Endodermal cell (in vitro differentiated cells): ENCODE measurements around the gene SLC30A1. TPM values are rescaled to one million over a fixed set of nuclear protein-coding genes. Genes with fewer than 3 reads are reported as not detected.

Source experiments
- DNase-seq: peaks from one replicate; pipeline ENCODE4 v3.0.0-alpha.2; 2017
- H3K27ac ChIP-seq: 2 replicates; pipeline ENCODE4 v1.5.1; 2013; ENCODE audit warnings: mild to moderate bottlenecking, low read depth, low read length, moderate library complexity
- H3K27me3 ChIP-seq: 2 replicates; pipeline ENCODE4 v1.6.1; 2013; ENCODE audit warnings: mild to moderate bottlenecking, low read length, moderate library complexity; ENCODE audit not compliant: insufficient read depth, control insufficient read depth, poor library complexity, severe bottlenecking
- H3K36me3 ChIP-seq: 2 replicates; pipeline ENCODE4 v1.7.0; 2013; ENCODE audit warnings: mild to moderate bottlenecking, low read length, moderate library complexity; ENCODE audit not compliant: control insufficient read depth, insufficient read depth
- H3K4me1 ChIP-seq: one replicate; pipeline ENCODE4 v1.7.0; 2013; ENCODE audit warnings: low read length; ENCODE audit not compliant: control insufficient read depth, insufficient read depth
- H3K4me3 ChIP-seq: 2 replicates; pipeline ENCODE4 v1.5.1; 2013; ENCODE audit warnings: mild to moderate bottlenecking, low read length, moderate library complexity
- H3K9ac ChIP-seq: 2 replicates; pipeline ENCODE4 v1.6.1; 2013; ENCODE audit warnings: mild to moderate bottlenecking, low read length, moderate library complexity; ENCODE audit not compliant: poor library complexity, severe bottlenecking; ENCODE audit errors: extremely low read depth
- H3K9me3 ChIP-seq: 2 replicates; pipeline ENCODE4 v1.6.1; 2013; ENCODE audit warnings: mild to moderate bottlenecking, low read length, moderate library complexity; ENCODE audit not compliant: control insufficient read depth
- H3K27ac Mint-ChIP-seq: 2 replicates; pipeline ENCODE4 v1.8.0; 2020; ENCODE audit warnings: mixed read lengths
- H3K27me3 Mint-ChIP-seq: 2 replicates; pipeline ENCODE4 v1.8.0; 2021; ENCODE audit warnings: mild to moderate bottlenecking, mixed read lengths; ENCODE audit not compliant: insufficient read depth
- H3K36me3 Mint-ChIP-seq: 2 replicates; pipeline ENCODE4 v1.8.0; 2020; ENCODE audit warnings: low read depth, mixed read lengths
- H3K4me1 Mint-ChIP-seq: 2 replicates; pipeline ENCODE4 v1.8.0; 2020; ENCODE audit warnings: mixed read lengths
- H3K4me3 Mint-ChIP-seq: 2 replicates; pipeline ENCODE4 v1.8.0; 2020; ENCODE audit warnings: mild to moderate bottlenecking, moderate library complexity, mixed read lengths
- H3K9me3 Mint-ChIP-seq: 2 replicates; pipeline ENCODE4 v1.8.0; 2020; ENCODE audit warnings: mild to moderate bottlenecking, mixed read lengths
- CTCF ChIP-seq: fragments of 200-600 bp; sonication (generic); conservative IDR thresholded peaks from 2 replicates; pipeline ENCODE4 v1.5.0; 2021; ENCODE audit warnings: antibody characterized with exemption, mild to moderate bottlenecking
- WGBS, 2 experiments: methylation state at CpG; one replicate each; pipeline versions ENCODE4 v1.1.5 to v1.1.7; 2013; ENCODE audit warnings: missing lambda C conversion rate in 2 of 2, mixed read lengths in 1 of 2; ENCODE audit not compliant: insufficient coverage in 1 of 2, insufficient read length in 1 of 2; 5-methylcytosine and 5-hydroxymethylcytosine counted together
- total RNA-seq, 2 donors: library from RNA; stranded (reverse); fragmentation: NEBNext Ultra II Directional in 1 of 2; extraction: Animal tissue kit (Norgen Biotek cat#: 25700) in 1 of 2; gene quantifications; 2 replicates in 1 of 2; 3 replicates in 1 of 2; pipeline ENCODE4 v1.2.1, GENCODE V29; 2021

Gene SLC30A1
- total RNA-seq, 2 donors from 2014 or later, result 9.0 to 14.0 TPM

- Histone ChIP-seq H3K9ac (no peak overlapping the region), H3K36me3 (no peaks in the 10 kb centered on the region), H3K27ac (no peak overlapping the region), H3K27me3 (no peaks in the 10 kb centered on the region), H3K4me1 (peaks cover 3% of the 10 kb centered on the region), H3K4me3 (no peak overlapping the region), H3K9me3 (no peaks in the 10 kb centered on the region)
- Mint-ChIP-seq H3K9me3 (no peaks in the 10 kb centered on the region), H3K36me3 (no peaks in the 10 kb centered on the region), H3K4me3 (no peak overlapping the region), H3K4me1 (no peaks in the 10 kb centered on the region), H3K27ac (no peak overlapping the region), H3K27me3 (no peaks in the 10 kb centered on the region)
- TF ChIP-seq CTCF, result no peak
- no peak for DNase-seq
Measured at GRCh38 chr1:211595419-211595818, 16.5 kb upstream of the SLC30A1 start.

- Mint-ChIP-seq H3K27ac (no peak overlapping the region), H3K9me3 (no peaks in the 10 kb centered on the region), H3K36me3 (no peaks in the 10 kb centered on the region), H3K4me1 (no peaks in the 10 kb centered on the region), H3K27me3 (no peaks in the 10 kb centered on the region), H3K4me3 (no peak overlapping the region)
- DNase-seq, result no peak
- Histone ChIP-seq H3K27me3 (no peaks in the 10 kb centered on the region), H3K27ac (no peak overlapping the region), H3K4me1 (peaks cover 3% of the 10 kb centered on the region), H3K9me3 (no peaks in the 10 kb centered on the region), H3K36me3 (no peaks in the 10 kb centered on the region), H3K9ac (no peak overlapping the region), H3K4me3 (no peak overlapping the region)
- TF ChIP-seq CTCF, result no peak
- WGBS, 2 experiments, result 90 to 95% methylated on average over 2 to 5 of the region's 5 CpGs
Measured at GRCh38 chr1:211591980-211592493, 13.1 kb upstream of the SLC30A1 start.

- Histone ChIP-seq H3K9me3 (no peaks in the 10 kb centered on the region), H3K4me1 (peaks cover 3% of the 10 kb centered on the region), H3K27ac (no peak overlapping the region), H3K36me3 (no peaks in the 10 kb centered on the region), H3K9ac (no peak overlapping the region), H3K27me3 (no peaks in the 10 kb centered on the region), H3K4me3 (no peak overlapping the region)
- Mint-ChIP-seq H3K4me1 (no peaks in the 10 kb centered on the region), H3K9me3 (no peaks in the 10 kb centered on the region), H3K4me3 (no peak overlapping the region), H3K27me3 (no peaks in the 10 kb centered on the region), H3K27ac (no peak overlapping the region), H3K36me3 (no peaks in the 10 kb centered on the region)
- DNase-seq, result no peak
- 92 to 97% methylated on average over 4 to 6 of the region's 6 CpGs for WGBS, 2 experiments
- TF ChIP-seq CTCF, result no peak
Measured at GRCh38 chr1:211589782-211590721, 11.1 kb upstream of the SLC30A1 start.
